Activated CD4-positive, alpha-beta T cell treated with anti-CD3 and anti-CD28 coated beads, Interleukin-2, Interleukin-4, amounts not matched to agents 100 ng/mL and 50 ng/mL, durations not matched to agents 16 hours and 8 hours (primary cell): ENCODE results near the gene NUAK1.
"Not testable (repeated sequence)": the region's sequence is repeated elsewhere in the genome, so short reads cannot be mapped to it uniquely, and the experiment has no call there.

Experiments used
- DNase-seq: peaks from one replicate; pipeline ENCODE4 v3.0.0-alpha.2; 2020; ENCODE audit warnings: low spot score

The NUAK1 gene

GRCh38 chr12:106031761-106032622 is 106.8 kb downstream of the NUAK1 start:
- no peak for DNase-seq

- DNase-seq, result no peak
Measured at GRCh38 chr12:106030210-106031071, 108.3 kb downstream of the NUAK1 start.

DNA sequence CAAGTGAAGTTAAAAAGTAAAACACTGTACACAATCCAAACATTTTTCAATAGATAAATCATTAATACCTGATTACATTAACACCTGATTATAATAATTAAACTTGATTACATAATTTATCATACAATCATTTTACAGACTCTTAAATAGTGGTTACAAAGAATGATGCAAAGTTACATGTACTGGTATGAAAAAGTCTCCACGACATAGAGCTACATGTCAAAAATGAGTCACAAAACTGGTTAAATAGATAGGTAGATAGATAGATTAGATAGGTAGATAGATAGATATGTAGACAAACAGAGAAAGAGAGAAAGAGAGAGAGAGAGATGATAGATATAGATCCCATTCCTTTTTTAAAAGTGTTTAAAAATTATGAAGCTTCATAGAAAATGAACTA is 109.2 kb downstream of the NUAK1 start:
- no peak for DNase-seq

DNA sequence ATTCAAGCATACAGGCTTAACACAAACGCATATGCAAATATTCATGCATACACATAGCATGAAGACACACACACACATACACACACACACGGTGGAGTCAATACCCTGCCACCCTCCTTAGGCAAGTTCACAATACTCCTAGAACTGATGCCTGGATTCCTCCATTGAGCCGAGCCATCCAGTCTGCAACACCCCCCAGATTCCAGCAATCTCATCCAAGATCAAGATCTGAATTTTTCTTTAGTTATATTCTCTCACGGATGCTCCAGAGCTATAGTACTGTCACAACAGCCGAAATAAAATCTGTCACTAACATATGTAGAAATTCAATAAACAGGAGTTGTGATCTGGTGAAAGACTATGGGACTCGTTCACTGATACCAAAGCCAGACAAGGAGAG is 110.8 kb downstream of the NUAK1 start:
- DNase-seq, result no peak

DNA sequence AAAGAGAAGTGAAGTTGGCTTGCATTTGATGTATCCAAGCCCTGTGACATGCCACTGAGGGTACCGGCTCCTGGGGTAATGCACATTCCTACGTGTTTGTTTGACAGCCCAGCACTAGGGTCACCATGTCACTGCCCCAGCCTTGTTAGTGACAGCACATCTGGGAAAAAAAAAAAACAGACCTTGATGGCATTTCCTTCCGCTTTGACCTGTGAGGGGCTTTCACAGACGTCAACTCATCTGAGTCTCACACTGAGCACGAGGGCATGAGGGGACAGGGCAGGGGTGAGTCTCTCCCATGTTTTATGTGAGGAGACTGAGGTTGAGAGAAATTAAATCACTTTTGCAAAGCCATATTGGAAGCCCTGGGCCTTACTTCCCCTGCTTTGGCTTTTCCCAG is 111.5 kb downstream of the NUAK1 start:
- no peak for DNase-seq

- no peak for DNase-seq
Measured at GRCh38 chr12:106025129-106025528, 113.6 kb downstream of the NUAK1 start.

DNA sequence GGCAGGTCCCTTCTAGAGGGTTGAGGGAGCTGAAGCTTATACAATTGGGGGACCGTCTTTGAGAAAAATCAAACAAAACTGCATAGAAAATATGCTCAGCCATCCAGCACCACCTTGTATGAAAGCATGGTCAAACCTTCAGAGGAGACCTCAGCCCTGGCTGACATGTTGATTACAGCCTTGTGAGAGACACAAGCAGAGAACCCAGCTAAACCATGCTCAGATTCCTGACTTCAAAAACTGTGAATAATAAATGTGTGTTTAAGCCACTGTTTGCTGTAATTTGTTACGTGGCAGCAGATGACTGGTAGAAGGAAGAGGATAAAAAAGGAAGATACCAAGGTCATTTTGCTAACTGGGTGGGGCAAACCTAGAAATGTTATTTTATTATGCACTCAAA is 115.7 kb downstream of the NUAK1 start:
- no peak for DNase-seq

GRCh38 chr12:106022568-106023012 is 116.2 kb downstream of the NUAK1 start:
- no peak for DNase-seq

- no peak for DNase-seq
Measured at GRCh38 chr12:106021516-106021915, 117.2 kb downstream of the NUAK1 start.

DNA sequence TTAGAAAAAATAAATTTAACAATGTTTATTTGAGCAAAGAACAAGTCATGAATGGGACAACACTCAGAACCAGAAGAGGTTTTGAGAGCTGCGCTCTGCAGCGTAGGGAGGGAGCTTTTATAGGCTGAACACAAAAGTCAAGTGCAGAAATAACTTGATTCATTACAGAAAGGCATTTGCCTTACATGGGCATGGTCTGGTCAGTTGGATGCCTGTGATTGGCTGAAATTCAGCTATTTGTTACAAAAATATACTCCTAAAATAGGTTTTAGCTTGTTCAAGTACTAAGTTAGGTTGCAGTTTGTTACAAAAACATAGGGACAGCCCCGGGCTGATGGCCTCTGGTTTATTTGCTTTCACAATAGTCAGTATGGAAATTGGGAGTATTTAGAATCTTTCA is 118.0 kb downstream of the NUAK1 start:
- DNase-seq, result no peak

DNA sequence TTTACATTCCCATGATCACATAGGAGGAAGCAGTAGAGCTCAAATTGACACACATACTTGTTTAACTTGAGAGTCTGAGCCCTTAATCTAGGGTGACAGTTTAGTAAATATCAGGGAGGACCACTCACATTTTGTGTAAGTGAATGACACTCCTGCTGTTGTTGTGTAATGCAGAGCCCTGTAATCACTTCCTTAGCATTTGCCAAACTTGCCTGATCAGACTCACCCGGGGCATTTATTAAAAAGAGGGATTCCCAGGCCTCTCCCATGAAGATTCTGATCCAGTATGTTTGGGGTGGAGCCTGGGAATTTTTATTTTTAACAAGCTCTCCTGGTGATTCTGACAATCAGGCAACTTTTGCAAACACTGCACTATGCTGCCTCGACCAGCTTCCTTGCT is 119.6 kb downstream of the NUAK1 start:
- DNase-seq, result no peak

DNA sequence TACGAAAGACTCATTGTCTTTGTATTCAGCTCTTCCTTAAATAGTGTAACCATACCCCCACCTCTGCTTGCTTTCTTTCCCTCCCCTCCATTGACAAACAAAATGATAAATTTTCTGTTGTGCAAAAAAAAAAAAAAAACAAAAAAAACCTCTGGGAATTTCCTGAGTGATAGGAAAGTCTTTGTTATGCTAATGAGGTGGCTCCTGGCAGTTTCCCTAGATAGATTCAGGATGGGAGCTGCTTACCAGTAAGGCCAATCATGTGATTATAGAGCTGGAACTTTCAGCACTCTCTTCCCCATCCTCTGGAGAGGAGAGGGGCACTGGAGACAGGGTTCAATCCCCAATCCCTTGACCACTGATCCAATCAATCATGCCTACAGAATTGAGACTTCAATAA is 120.5 kb downstream of the NUAK1 start:
- DNase-seq, result no peak

DNA sequence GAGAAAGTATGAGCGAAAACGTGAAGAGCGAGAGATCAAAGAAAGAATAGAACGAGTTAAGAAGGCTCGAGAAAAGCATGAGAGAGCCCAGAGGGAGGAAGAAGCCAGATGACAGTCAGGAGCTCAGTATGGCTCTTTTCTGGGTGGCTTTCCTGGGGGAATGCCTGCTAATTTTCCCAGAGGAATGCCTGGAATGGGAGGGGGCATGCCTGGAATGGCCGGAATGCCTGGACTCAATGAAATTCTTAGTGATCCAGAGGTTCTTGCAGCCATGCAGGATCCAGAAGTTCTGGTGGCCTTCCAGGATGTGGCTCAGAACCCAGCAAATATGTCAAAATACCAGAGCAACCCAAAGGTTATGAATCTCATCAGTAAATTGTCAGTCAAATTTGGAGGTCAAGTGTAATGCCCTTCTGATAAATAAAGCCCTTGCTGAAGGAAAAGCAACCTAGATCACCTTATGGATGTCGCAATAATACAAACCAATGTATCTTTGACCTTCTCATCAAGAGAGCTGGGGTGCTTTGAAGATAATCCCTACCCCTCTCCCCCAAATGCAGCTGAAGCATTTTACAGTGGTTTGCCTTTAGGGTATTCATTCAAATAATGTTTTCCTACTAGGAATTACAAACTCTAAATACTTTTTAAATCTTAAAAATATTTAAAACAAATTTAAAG is 122.0 kb downstream of the NUAK1 start:
- not testable (repeated sequence) for DNase-seq

DNA sequence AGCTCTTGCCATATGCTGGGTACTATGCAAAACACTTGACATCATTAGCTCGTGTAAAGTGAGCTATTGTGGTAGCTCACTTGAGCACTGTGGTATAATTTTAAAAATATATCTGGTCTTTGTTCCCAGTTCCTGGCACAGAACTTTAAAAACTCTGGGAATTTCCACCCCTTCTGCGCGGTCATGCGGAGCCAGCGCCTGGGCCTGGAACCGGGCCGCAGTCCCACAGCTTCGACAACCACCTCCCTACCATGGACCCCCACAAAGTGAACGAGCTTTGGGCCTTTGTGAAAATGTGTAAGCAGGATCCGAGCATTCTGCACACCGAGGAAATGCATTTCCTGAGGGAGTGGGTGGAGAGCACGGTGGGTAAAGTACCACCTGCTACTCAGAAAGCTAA is 123.1 kb downstream of the NUAK1 start:
- DNase-seq, result no peak

GRCh38 chr12:106013941-106014340 is 124.8 kb downstream of the NUAK1 start:
- DNase-seq, result no peak
